Skeletal muscle cell (primary cell): ENCODE results near the gene MARCOL.

ENCODE experiments used
- DNase-seq: peaks from one replicate; pipeline ENCODE4 v3.0.0-alpha.2; 2010; ENCODE audit warnings: low read depth
- H3K4me3 ChIP-seq: 2 replicates; pipeline ENCODE4 v1.5.1; 2011; ENCODE audit warnings: low read depth, mild to moderate bottlenecking, control low read depth, low read length, moderate library complexity

MARCOL gene

GRCh38 chr5:148238418-148238794, at the start of gene MARCOL:
MARCOL (plus strand) TSS chr5:148238525; CDS start chr5:148238598, 73 bp downstream.
- no peak for DNase-seq
- H3K4me3 ChIP-seq = no peak within 1 kb of the TSS

GRCh38 chr5:148191010-148191409, 47.3 kb upstream of the MARCOL start:
- DNase-seq = no peak
- H3K4me3 ChIP-seq = no peak overlapping the region

GRCh38 chr5:148193202-148193601, 45.1 kb upstream of the MARCOL start:
- no peak overlapping the region for H3K4me3 ChIP-seq
- no peak for DNase-seq

GRCh38 chr5:148201151-148201550, 37.2 kb upstream of the MARCOL start:
- H3K4me3 ChIP-seq = no peak overlapping the region
- no peak for DNase-seq

GRCh38 chr5:148202531-148203203, 35.7 kb upstream of the MARCOL start, which contains the start of gene SPINK6:
SPINK6 (plus strand) TSS chr5:148203042; CDS start chr5:148203097, 55 bp downstream.
- no peak within 1 kb of the TSS for H3K4me3 ChIP-seq
- no peak for DNase-seq

GRCh38 chr5:148205044-148205806, 33.1 kb upstream of the MARCOL start:
- H3K4me3 ChIP-seq = no peak overlapping the region
- DNase-seq = no peak

GRCh38 chr5:148205865-148206264, 32.5 kb upstream of the MARCOL start:
- DNase-seq = no peak
- H3K4me3 ChIP-seq = no peak overlapping the region

GRCh38 chr5:148206620-148207019, 31.7 kb upstream of the MARCOL start:
- no peak for DNase-seq
- H3K4me3 ChIP-seq = no peak overlapping the region

GRCh38 chr5:148208226-148208625, 30.1 kb upstream of the MARCOL start:
- no peak overlapping the region for H3K4me3 ChIP-seq
- DNase-seq = no peak

GRCh38 chr5:148209151-148209770, 29.1 kb upstream of the MARCOL start:
- DNase-seq = no peak
- no peak overlapping the region for H3K4me3 ChIP-seq

- no peak overlapping the region for H3K4me3 ChIP-seq
- DNase-seq = no peak
Measured at GRCh38 chr5:148214665-148215185, 23.6 kb upstream of the MARCOL start.

GRCh38 chr5:148221508-148221907, 16.8 kb upstream of the MARCOL start:
- no peak overlapping the region for H3K4me3 ChIP-seq
- DNase-seq = no peak

- no peak for DNase-seq
- H3K4me3 ChIP-seq = no peak overlapping the region
Measured at GRCh38 chr5:148224117-148224742, 14.1 kb upstream of the MARCOL start.

- no peak for DNase-seq
- H3K4me3 ChIP-seq = no peak overlapping the region
Measured at GRCh38 chr5:148228392-148228984, 9.8 kb upstream of the MARCOL start.

GRCh38 chr5:148229840-148230239, 8.5 kb upstream of the MARCOL start:
- no peak overlapping the region for H3K4me3 ChIP-seq
- no peak for DNase-seq

GRCh38 chr5:148230240-148230639, 8.1 kb upstream of the MARCOL start:
- DNase-seq = no peak
- H3K4me3 ChIP-seq = no peak overlapping the region

- H3K4me3 ChIP-seq = no peak overlapping the region
- no peak for DNase-seq
Measured at GRCh38 chr5:148237785-148238417, 424 bp upstream of the MARCOL start.

- no peak for DNase-seq
Measured at GRCh38 chr5:148248894-148249293, 10.6 kb downstream of the MARCOL start.

GRCh38 chr5:148255456-148255855, 17.1 kb downstream of the MARCOL start:
- no peak overlapping the region for H3K4me3 ChIP-seq
- no peak for DNase-seq

More at GRCh38 chr5:148248894-148249293, 10.6 kb downstream of the MARCOL start:
- no peak overlapping the region for H3K4me3 ChIP-seq
